ENCODE results near the gene TUBAL3. TPM values are rescaled to one million over a fixed set of nuclear protein-coding genes. Genes with fewer than 3 reads are reported as not detected.
"Not testable (repeated sequence)": the region's sequence is repeated elsewhere in the genome, so short reads cannot be mapped to it uniquely, and the experiment has no call there.

The TUBAL3 gene
- total RNA-seq, 1 donor from 2014 or later: not detected

- not testable (repeated sequence) for H3K4me2 ChIP-seq (ENCODE audit: low read length); H3K4me3 ChIP-seq (ENCODE audit: insufficient read depth, low read depth, low read length); H3K27me3 ChIP-seq (ENCODE audit: insufficient read depth, low read length); H3K27ac ChIP-seq (ENCODE audit: low read depth, low read length); H3K4me1 ChIP-seq (ENCODE audit: insufficient read depth, low read length); H3K9me3 Mint-ChIP-seq (ENCODE audit: unreplicated experiment); FAIRE-seq; H3K27ac Mint-ChIP-seq (ENCODE audit: unreplicated experiment); DNase-seq (ENCODE audit: low read depth); H3K36me3 Mint-ChIP-seq (ENCODE audit: low read depth, unreplicated experiment); H3K9me3 ChIP-seq (ENCODE audit: insufficient read depth, low read depth, low read length); H3K36me3 ChIP-seq (ENCODE audit: insufficient read depth, low read length); H3K79me2 ChIP-seq (ENCODE audit: insufficient read depth, low read length); H3K4me3 Mint-ChIP-seq (ENCODE audit: unreplicated experiment); H3K9ac ChIP-seq (ENCODE audit: low read length); H4K20me1 ChIP-seq (ENCODE audit: insufficient read depth, low read length); H2AFZ ChIP-seq (ENCODE audit: low read depth, low read length); H3K4me1 Mint-ChIP-seq (ENCODE audit: low read depth, unreplicated experiment); H3K27me3 Mint-ChIP-seq (ENCODE audit: low read depth, unreplicated experiment)
These were observed 25.4 kb downstream of the TUBAL3 start for GRCh38 chr10:5379202-5379601.

- H3K4me3 Mint-ChIP-seq (ENCODE audit: unreplicated experiment): no peak overlapping the region
- Histone ChIP-seq H3K9ac (ENCODE audit: low read length) (no peak overlapping the region), H4K20me1 (ENCODE audit: insufficient read depth, low read length) (no peaks in the 10 kb centered on the region), H3K4me1 (ENCODE audit: insufficient read depth, low read length) (no peaks in the 10 kb centered on the region), H3K9me3 (ENCODE audit: insufficient read depth, low read depth, low read length) (peaks cover under 1% of the 10 kb centered on the region), H2AFZ (ENCODE audit: low read depth, low read length) (no peak overlapping the region), H3K4me3 (ENCODE audit: insufficient read depth, low read depth, low read length) (no peak overlapping the region), H3K4me2 (ENCODE audit: low read length) (no peak overlapping the region), H3K36me3 (ENCODE audit: insufficient read depth, low read length) (no peaks in the 10 kb centered on the region), H3K79me2 (ENCODE audit: insufficient read depth, low read length) (no peaks in the 10 kb centered on the region), H3K27me3 (ENCODE audit: insufficient read depth, low read length) (no peaks in the 10 kb centered on the region), H3K27ac (ENCODE audit: low read depth, low read length) (no peak overlapping the region)
- TF ChIP-seq CTCF (IDR thresholded peaks at IDR 0.05; ENCODE audit: insufficient read depth, low read depth, low read length) (no peak), EZH2 (IDR thresholded peaks at IDR 0.05; ENCODE audit: insufficient read depth, low read length) (no peak)
- H3K27ac Mint-ChIP-seq (ENCODE audit: unreplicated experiment): no peak overlapping the region
- H3K27me3 Mint-ChIP-seq (ENCODE audit: low read depth, unreplicated experiment): peaks cover 9% of the 10 kb centered on the region
- FAIRE-seq: no peak
- no peaks in the 10 kb centered on the region for H3K36me3 Mint-ChIP-seq (ENCODE audit: low read depth, unreplicated experiment)
- DNase-seq (ENCODE audit: low read depth): no peak
- no peaks in the 10 kb centered on the region for H3K4me1 Mint-ChIP-seq (ENCODE audit: low read depth, unreplicated experiment)
- H3K9me3 Mint-ChIP-seq (ENCODE audit: unreplicated experiment): peaks cover 7% of the 10 kb centered on the region
These were observed 28.2 kb downstream of the TUBAL3 start for GRCh38 chr10:5376450-5376849.

GRCh38 chr10:5373891-5374611 is 30.6 kb downstream of the TUBAL3 start:
- H3K4me1 ChIP-seq (ENCODE audit: insufficient read depth, low read length): no peaks in the 10 kb centered on the region
- Mint-ChIP-seq H3K27ac (ENCODE audit: unreplicated experiment) (no peak overlapping the region), H3K36me3 (ENCODE audit: low read depth, unreplicated experiment) (no peaks in the 10 kb centered on the region), H3K9me3 (ENCODE audit: unreplicated experiment) (peaks cover 7% of the 10 kb centered on the region), H3K27me3 (ENCODE audit: low read depth, unreplicated experiment) (peaks cover 11% of the 10 kb centered on the region), H3K4me3 (ENCODE audit: unreplicated experiment) (no peak overlapping the region), H3K4me1 (ENCODE audit: low read depth, unreplicated experiment) (no peaks in the 10 kb centered on the region)
- TF ChIP-seq EZH2 (IDR thresholded peaks at IDR 0.05; ENCODE audit: insufficient read depth, low read length): no peak
- no peak for TF ChIP-seq CTCF (IDR thresholded peaks at IDR 0.05; ENCODE audit: insufficient read depth, low read depth, low read length)
- DNase-seq (ENCODE audit: low read depth): no peak
- no peaks in the 10 kb centered on the region for H3K36me3 ChIP-seq (ENCODE audit: insufficient read depth, low read length)
- H3K4me3 ChIP-seq (ENCODE audit: insufficient read depth, low read depth, low read length): no peak overlapping the region
- no peak overlapping the region for H3K9ac ChIP-seq (ENCODE audit: low read length)
- no peaks in the 10 kb centered on the region for H4K20me1 ChIP-seq (ENCODE audit: insufficient read depth, low read length)
- H3K9me3 ChIP-seq (ENCODE audit: insufficient read depth, low read depth, low read length): peaks cover 7% of the 10 kb centered on the region
- no peak overlapping the region for H2AFZ ChIP-seq (ENCODE audit: low read depth, low read length)
- H3K27me3 ChIP-seq (ENCODE audit: insufficient read depth, low read length): no peaks in the 10 kb centered on the region
- FAIRE-seq: no peak
- H3K4me2 ChIP-seq (ENCODE audit: low read length): no peak overlapping the region
- H3K27ac ChIP-seq (ENCODE audit: low read depth, low read length): no peak overlapping the region
- no peaks in the 10 kb centered on the region for H3K79me2 ChIP-seq (ENCODE audit: insufficient read depth, low read length)

All from astrocyte (in vitro differentiated cells and primary cell).